Lower leg skin (tissue), 4 donors: ENCODE results near the gene ZNF365. TPM values are rescaled to one million over a fixed set of nuclear protein-coding genes. Genes with fewer than 3 reads are reported as not detected.

Experiments
- DNase-seq, 2 donors: peaks; one replicate each; pipeline ENCODE4 v3.0.0-alpha.2; 2019; ENCODE audit warnings: low spot score in 2 of 2
- H3K4me3 ChIP-seq: fragments of 200-600 bp; sonication (generic); 2 replicates; pipeline ENCODE4 v1.5.1; 2017; ENCODE audit warnings: mild to moderate bottlenecking, low read depth; ENCODE audit not compliant: poor library complexity, severe bottlenecking
- CTCF ChIP-seq, 3 donors: fragments of 450-650 bp; IDR thresholded peaks; one replicate each; pipeline ENCODE4 v1.5.1; 2016; ENCODE audit warnings: antibody characterized with exemption in 3 of 3, mild to moderate bottlenecking in 3 of 3, moderate library complexity in 2 of 3
- POLR2A ChIP-seq, 2 donors: fragments of 450-650 bp; IDR thresholded peaks; one replicate each; pipeline ENCODE4 v1.6.1; 2016 to 2017; ENCODE audit warnings: antibody characterized with exemption in 2 of 2, mild to moderate bottlenecking in 1 of 2, moderate library complexity in 1 of 2
- WGBS, 2 donors: methylation state at CpG; one replicate each; pipeline ENCODE4 v1.1.5; 2018; 5-methylcytosine and 5-hydroxymethylcytosine counted together
- intact Hi-C: fragments of 100-400 bp; cut with DNase I; formaldehyde crosslinking; loops from one replicate; pipeline ENCODE4 v1.15.0; 2023; ENCODE audit warnings: low total_unique reads
- total RNA-seq, 4 donors: library from RNA; depleted of rRNA; stranded (reverse); fragments of >200 nt; gene quantifications; one replicate each; pipeline ENCODE4 v1.1.0, GENCODE V29; 2016

Gene ZNF365
- total RNA-seq, 4 donors from 2014 or later: 0.30 to 4.7 (median 1.1) TPM

GRCh38 chr10:62333135-62333889 is 40.9 kb upstream of the ZNF365 start:
- TF ChIP-seq POLR2A (IDR thresholded peaks at IDR 0.05) (no peak), CTCF (IDR thresholded peaks at IDR 0.05) (no peak)
- DNase-seq: no peak
- no peak overlapping the region for H3K4me3 ChIP-seq
- intact Hi-C loops: no loop called here
- 56 to 63% methylated on average over 3 of the region's 3 CpGs for WGBS, 2 donors

- DNase-seq: no peak
- TF ChIP-seq POLR2A (IDR thresholded peaks at IDR 0.05): no peak
- no peak for TF ChIP-seq CTCF (IDR thresholded peaks at IDR 0.05)
- intact Hi-C loops: no loop called here
- H3K4me3 ChIP-seq: no peak overlapping the region
These were observed 40.0 kb upstream of the ZNF365 start for GRCh38 chr10:62333988-62334682.

- intact Hi-C loops: no loop called here
- H3K4me3 ChIP-seq: no peak overlapping the region
- no peak for DNase-seq
- 53 to 56% methylated on average over 2 of the region's 2 CpGs for WGBS, 2 donors
- no peak for TF ChIP-seq CTCF (IDR thresholded peaks at IDR 0.05)
- TF ChIP-seq POLR2A (IDR thresholded peaks at IDR 0.05): no peak
These were observed 38.8 kb upstream of the ZNF365 start for GRCh38 chr10:62335326-62335725.

- DNase-seq: no peak
- WGBS, 2 donors: 74 to 78% methylated on average over 1 of the region's 1 CpG
- no peak overlapping the region for H3K4me3 ChIP-seq
- TF ChIP-seq POLR2A (IDR thresholded peaks at IDR 0.05): no peak
- no peak for TF ChIP-seq CTCF (IDR thresholded peaks at IDR 0.05)
- intact Hi-C loops: no loop called here
These were observed 37.8 kb upstream of the ZNF365 start for GRCh38 chr10:62336404-62336803.

GRCh38 chr10:62341419-62341818 is 32.8 kb upstream of the ZNF365 start:
- no peak overlapping the region for H3K4me3 ChIP-seq
- intact Hi-C loops: no loop called here
- no peak for DNase-seq
- TF ChIP-seq POLR2A (IDR thresholded peaks at IDR 0.05) (no peak), CTCF (IDR thresholded peaks at IDR 0.05) (no peak)
